DMS79 treated with DMSO at 0.1 percent for 48 hours (cell line): ENCODE results near the gene DPP7.

ENCODE experiments used
- DNase-seq: peaks from one replicate; lab custom pipeline; 2025; lab: John Stamatoyannopoulos, UW

DPP7 gene

DNA sequence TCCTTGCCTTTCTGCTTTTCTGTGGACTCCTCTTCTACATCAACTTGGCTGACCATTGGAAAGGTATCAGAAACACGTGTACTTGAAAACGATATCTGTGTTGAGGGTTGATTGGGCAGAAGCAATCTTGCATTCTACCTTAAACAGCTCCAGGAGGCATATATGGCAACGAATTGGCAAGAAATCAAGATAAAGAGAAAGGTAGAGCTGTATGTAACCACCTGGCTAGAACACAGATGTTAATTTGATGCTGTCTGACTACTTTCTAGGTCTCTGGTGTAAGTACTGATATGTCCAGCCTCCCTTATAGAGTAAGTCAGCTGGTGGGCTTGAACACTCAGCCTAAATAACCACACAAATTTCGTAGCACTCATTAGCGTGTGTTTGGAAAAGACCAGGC, 26.4 kb downstream of the DPP7 start:
- DNase-seq, result no peak

- DNase-seq, result no peak
Observed at GRCh38 chr9:137087409-137087925, 27.1 kb downstream of the DPP7 start.

- peak; percentile 97 for DNase-seq
Observed at GRCh38 chr9:137086531-137087408, 27.8 kb downstream of the DPP7 start, which contains the start of gene MAN1B1. Gene MAN1B1 (plus strand): TSS chr9:137086985. CDS start chr9:137087000, 15 bp downstream.

GRCh38 chr9:137085920-137086530, 28.5 kb downstream of the DPP7 start:
- no peak for DNase-seq

GRCh38 chr9:137084526-137084925, 30.0 kb downstream of the DPP7 start:
- peak; percentile 71 for DNase-seq

GRCh38 chr9:137083394-137084004, 31.0 kb downstream of the DPP7 start:
- no peak for DNase-seq

DNA sequence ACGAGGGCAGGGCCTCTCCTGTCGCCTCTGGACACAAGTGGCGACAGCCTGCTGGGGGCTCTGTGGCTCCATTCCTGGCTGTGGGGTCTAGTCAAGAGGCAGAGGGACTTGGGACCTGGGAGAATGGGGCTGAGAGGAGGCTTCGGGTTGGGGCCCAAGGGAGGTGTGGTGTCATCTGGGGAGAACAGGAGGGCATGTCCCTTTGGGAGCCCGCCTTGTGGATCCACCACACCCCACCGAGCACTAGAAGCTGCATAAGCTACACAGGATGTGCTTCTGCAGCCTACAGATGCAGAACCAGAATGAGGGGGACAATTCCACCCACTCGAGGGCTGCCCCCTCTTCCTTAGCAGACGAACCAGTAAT, 31.6 kb downstream of the DPP7 start:
- no peak for DNase-seq

DNA sequence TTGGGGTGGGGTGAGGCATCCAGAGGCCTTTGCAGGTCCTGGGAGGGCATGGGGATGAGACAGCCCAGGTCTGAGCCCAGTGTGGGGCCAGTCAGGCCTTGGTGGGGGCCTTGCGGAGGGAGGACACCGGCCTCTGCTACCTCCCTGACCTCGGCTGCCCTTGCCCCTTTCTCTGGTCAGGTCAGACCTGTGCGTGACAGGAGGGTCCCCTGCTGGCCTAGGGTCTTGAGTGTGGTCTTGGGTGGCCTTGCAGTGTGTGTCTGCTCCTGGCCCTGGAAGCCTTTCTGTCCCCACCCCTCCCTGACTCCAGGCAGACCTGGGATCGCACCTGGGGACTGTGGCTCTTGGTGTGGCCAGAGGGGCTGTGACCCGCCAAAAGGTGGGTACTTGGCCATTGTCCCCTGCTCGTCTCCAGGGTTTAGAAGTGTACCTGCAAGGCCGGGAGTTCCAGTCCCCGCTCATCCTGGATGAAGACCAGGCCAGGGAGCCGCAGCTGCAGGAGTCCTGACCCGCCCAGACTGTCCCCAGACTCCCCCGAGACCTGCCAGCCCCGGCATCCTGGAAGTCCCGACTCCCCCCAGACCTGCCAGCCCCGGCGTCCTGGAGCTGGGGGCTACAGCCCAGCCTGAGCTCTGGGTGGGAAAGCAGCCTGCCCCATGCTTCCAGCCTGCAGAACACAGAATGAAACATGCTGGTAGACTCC, 32.2 kb downstream of the DPP7 start:
- DNase-seq, result no peak

- no peak for DNase-seq
Observed at GRCh38 chr9:137080260-137081122, 34.0 kb downstream of the DPP7 start.

GRCh38 chr9:137079401-137079787, 35.1 kb downstream of the DPP7 start:
- DNase-seq, result no peak

DNA sequence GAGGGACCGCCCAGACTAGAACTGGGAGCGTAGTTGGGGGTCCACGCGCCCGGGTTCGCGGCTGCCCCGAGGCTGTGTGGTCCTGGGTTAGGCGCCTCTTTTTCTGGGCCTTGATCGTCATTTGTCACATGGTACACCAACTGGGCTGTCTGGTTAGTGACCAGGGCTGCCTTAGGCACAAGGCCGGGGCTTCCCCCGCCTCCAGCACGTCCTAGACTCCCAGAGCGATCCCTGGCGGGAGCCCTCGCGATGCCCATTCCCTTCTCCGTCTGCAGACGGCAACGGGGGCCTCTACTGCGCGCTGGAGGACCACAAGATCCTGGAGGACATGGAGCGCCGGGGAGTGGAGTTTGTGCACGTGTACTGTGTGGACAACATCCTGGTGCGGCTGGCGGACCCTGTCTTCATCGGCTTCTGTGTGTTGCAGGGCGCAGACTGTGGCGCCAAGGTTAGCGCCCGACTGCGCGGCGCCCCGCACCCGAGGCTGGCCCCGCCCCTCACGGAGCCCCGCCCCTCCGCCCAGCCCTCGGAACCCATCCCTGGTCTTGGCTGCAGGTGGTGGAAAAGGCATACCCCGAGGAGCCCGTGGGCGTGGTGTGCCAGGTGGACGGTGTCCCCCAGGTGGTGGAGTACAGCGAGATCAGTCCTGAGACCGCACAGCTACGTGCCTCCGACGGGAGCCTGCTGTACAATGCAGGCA, 35.7 kb downstream of the DPP7 start:
- DNase-seq, result no peak

DNA sequence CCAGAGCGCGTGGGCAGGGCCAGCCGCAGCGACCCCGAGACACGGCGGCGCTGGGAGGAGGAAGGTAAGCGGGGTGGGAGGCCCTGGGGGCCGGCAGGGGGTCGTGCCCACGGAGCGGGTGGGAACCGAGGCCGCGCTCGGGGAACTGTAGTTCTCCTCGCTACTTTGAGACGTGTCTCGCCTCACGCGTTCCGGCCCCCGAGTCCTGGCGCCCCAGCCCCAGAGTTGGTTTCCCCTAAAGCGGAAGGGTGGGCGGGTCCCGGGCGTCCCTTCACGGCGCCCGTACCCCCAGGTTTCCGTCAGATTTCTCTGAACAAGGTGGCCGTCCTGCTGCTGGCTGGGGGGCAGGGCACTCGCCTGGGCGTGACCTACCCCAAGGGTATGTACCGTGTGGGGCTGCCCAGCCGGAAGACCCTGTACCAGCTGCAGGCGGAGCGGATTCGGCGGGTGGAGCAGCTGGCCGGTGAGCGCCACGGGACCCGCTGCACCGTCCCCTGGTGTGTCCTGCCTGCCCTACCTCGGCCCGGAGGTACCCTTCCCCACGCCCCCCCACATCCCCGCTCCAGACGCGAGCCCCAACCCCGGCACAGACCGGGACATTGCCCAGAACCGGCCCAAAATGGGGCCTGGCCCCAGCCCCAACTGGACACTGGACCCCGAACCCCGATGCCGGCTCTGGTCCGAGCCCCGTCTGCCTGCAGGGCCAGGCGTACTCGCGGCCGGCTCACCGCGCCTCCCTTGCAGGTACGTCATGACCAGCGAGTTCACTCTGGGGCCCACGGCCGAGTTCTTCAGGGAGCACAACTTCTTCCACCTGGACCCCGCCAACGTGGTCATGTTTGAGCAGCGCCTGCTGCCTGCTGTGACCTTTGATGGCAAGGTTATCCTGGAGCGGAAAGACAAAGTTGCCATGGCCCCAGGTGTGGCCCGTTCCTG, 36.5 kb downstream of the DPP7 start:
- no peak for DNase-seq

DNA sequence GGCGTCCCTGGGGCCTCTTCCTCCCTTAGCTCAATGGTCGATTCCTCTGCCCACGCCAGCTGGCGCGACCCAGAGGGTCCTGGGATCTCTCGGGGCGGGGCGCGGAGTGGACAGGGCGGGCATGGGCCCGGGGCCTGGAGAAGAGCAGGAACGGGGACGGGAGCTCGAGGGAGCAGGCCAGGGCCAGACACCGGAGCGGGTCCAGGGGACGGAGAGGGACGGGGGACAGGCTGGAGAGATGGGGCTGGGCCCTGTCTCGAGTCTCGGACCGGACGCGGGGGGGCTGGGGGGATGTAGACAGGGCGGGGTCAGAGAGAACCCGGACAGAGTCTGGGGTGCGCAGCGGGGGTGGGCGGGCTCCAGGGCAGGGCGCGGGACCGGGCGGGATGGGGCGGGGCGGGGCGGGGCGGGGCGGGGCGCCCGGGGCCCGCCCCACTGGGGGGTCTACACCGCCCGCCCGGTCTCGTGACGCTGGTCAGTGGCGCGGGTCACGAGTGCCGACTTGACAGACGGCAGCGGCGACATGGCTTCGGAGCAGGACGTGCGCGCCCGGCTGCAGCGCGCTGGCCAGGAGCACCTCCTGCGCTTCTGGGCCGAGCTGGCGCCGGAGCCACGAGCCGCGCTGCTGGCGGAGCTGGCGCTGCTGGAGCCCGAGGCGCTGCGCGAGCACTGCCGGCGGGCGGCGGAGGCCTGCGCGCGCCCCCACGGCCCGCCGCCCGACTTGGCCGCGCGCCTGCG, 37.4 kb downstream of the DPP7 start, which contains the start of gene UAP1L1:
TSS of gene UAP1L1 (plus strand) at position 508 of the 738 bp plus-strand sequence. CDS start at position 524, 16 bp downstream.
- DNase-seq, result peak; percentile 18

DNA sequence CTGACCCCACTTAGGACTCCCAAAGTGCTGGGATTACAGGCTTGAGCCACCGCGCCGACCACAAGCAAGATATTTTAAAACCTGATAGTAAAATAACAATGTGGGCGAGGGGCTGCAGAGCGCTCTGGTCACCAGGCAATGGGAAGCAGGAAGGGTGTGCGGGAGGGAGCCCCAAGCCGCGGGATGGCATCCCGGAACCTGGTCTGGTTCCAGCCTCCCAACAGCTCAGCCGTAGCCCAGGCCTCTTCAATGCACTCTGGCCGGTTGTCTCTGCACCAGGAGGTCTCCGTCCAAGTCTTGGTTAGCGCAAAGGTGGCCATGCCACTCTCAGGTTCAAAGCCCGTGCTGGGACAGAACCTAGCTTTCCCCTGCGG, 37.9 kb downstream of the DPP7 start:
- DNase-seq, result no peak

DNA sequence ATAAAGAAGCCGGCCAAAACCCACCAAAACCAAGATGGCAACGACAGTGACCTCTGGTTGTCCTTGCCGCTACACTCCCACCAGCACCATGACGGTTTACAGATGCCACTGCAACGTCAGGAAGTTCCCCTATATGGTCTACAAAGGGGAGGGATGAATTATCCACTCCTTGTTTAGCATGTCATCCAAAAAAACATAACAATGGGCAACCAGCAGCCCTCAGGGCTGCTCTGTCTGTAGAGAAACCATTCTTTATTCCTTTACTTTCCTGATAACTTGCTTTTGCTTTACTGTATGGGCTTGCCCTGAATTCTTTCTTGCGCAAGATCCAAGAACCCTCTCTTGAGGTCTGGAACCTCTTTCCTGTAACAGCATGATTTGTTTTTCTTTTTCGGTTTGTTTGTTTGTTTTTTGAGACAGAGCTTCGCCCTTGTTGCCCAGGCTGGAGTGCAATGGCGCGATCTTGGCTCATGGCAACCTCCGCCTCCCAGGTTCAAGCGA, 39.2 kb downstream of the DPP7 start:
- no peak for DNase-seq

DNA sequence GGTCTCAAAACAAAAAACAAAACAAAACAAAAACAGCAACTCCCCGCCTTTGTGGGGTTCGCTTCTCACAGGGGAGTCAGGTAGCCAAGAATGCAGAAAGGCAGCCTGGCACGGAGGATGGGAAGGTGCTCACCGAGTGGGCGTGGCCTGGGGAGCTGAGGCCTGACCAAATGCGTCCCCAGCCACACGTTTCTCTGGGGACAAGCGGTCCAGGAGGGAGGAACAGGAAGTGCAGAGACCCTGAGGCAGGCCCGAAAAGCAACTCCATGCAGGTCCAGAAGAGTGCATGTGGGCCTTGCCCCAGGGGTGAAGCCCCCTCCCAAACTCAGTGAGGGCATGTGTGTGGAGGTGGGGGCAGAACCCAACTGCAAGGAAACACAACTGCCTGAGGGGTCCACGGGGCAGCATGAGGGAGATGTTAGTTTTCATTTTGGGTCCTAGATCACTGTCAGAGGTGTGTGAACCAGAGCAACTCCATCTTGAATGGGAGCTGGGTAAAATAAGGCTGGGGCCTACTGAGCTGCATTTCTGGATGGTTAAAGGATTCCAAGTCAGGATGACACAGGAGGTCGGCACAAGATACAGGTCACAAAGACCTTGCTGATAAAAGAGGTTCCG, 39.8 kb downstream of the DPP7 start:
- no peak for DNase-seq

- DNase-seq, result no peak
Observed at GRCh38 chr9:137073992-137074399, 40.5 kb downstream of the DPP7 start.

DNA sequence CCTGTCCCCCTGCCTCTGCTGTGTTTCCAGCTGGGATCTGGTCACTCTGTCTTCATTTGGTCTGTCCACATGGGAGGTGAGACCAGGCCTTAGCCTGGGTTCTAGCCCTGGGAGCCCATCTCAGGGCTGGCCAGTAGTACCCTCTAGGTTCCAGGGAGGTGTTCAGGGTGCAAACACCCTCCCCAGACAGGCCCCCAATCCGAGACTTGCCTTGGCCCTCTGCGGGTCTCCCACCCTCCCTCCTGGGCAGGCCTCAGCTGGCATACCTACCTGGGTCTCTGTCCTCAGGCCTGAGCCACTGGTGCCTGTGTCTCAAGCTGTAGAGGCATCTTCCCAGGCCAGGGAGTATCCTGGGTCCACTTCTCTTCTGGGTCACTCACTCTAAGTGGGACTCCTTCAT, 43.3 kb downstream of the DPP7 start:
- DNase-seq, result no peak
